RWPE2 (cell line): ENCODE data around the gene IGLON5.

Experiments used
- ATAC-seq: fragments of 200-7000 bp; cut with Tn5 transposase; 3 replicates; pipeline ENCODE4 v1.9.1; 2021; ENCODE audit warnings: low read depth
- DNase-seq: peaks from one replicate; pipeline ENCODE4 v3.0.0-alpha.2; 2020; ENCODE audit warnings: low spot score
- H3K27ac ChIP-seq: fragments of 450-650 bp; 2 replicates; pipeline ENCODE4 v1.5.1; 2017; ENCODE audit warnings: mild to moderate bottlenecking; ENCODE audit not compliant: poor library complexity, severe bottlenecking
- H3K27me3 ChIP-seq: fragments of 250-450 bp; sonication (Bioruptor Pico); 2 replicates; pipeline ENCODE4 v1.5.1; 2021; ENCODE audit warnings: mild to moderate bottlenecking, moderate library complexity; ENCODE audit not compliant: insufficient read depth, poor library complexity, severe bottlenecking
- H3K36me3 ChIP-seq: fragments of 250-450 bp; sonication (Bioruptor Pico); 2 replicates; pipeline ENCODE4 v1.5.1; 2020; ENCODE audit warnings: low read depth, mild to moderate bottlenecking, moderate library complexity
- H3K4me1 ChIP-seq: fragments of 250-450 bp; sonication (Bioruptor Pico); 2 replicates; pipeline ENCODE4 v1.5.1; 2021; ENCODE audit warnings: mild to moderate bottlenecking, moderate library complexity; ENCODE audit not compliant: insufficient read depth, poor library complexity, severe bottlenecking
- H3K4me3 ChIP-seq: fragments of 250-450 bp; sonication (Bioruptor Pico); 2 replicates; pipeline ENCODE4 v1.5.1; 2021; ENCODE audit warnings: mild to moderate bottlenecking, moderate library complexity; ENCODE audit not compliant: severe bottlenecking
- H3K9me3 ChIP-seq: fragments of 250-450 bp; sonication (Bioruptor Pico); 2 replicates; pipeline ENCODE4 v1.5.1; 2021; ENCODE audit warnings: mild to moderate bottlenecking, moderate library complexity; ENCODE audit not compliant: severe bottlenecking
- TF ChIP-seq, protein P1 (sequence below): fragments of 450-650 bp; IDR thresholded peaks from one replicate; pipeline ENCODE4 v1.5.1; 2017; ENCODE audit warnings: mild to moderate bottlenecking, moderate library complexity; ENCODE audit not compliant: poor library complexity, severe bottlenecking

Gene IGLON5

DNA sequence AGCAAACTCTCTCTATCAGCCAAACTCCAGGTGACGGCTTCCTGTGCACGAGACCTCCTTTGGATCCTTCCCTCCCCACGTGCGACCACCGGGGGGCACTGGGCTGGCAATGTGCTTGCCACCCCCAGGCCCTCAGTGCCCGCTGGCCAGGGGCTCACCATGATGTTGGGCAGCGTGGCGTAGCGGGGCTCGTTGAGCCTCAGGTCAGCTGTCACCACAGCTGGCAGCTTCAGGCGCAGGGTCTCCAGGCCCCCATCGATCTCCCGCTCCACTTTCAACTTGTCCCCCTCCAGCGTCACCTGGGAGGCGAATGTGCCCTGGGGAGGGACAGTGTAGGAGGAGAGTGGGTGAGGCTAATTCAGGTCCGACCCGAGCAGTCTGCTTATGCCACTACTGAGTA lies 35.3 kb downstream of the IGLON5 start:
- no peak overlapping the region for H3K4me3 ChIP-seq
- TF ChIP-seq, protein P1, sequence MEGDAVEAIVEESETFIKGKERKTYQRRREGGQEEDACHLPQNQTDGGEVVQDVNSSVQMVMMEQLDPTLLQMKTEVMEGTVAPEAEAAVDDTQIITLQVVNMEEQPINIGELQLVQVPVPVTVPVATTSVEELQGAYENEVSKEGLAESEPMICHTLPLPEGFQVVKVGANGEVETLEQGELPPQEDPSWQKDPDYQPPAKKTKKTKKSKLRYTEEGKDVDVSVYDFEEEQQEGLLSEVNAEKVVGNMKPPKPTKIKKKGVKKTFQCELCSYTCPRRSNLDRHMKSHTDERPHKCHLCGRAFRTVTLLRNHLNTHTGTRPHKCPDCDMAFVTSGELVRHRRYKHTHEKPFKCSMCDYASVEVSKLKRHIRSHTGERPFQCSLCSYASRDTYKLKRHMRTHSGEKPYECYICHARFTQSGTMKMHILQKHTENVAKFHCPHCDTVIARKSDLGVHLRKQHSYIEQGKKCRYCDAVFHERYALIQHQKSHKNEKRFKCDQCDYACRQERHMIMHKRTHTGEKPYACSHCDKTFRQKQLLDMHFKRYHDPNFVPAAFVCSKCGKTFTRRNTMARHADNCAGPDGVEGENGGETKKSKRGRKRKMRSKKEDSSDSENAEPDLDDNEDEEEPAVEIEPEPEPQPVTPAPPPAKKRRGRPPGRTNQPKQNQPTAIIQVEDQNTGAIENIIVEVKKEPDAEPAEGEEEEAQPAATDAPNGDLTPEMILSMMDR: no peak
- ATAC-seq: no peak
- no peaks in the 10 kb centered on the region for H3K27me3 ChIP-seq
- H3K27ac ChIP-seq: no peak overlapping the region
- no peak for DNase-seq
- peaks cover 5% of the 10 kb centered on the region for H3K4me1 ChIP-seq
- peaks cover 45% of the 10 kb centered on the region for H3K36me3 ChIP-seq
- H3K9me3 ChIP-seq: no peaks in the 10 kb centered on the region

DNA sequence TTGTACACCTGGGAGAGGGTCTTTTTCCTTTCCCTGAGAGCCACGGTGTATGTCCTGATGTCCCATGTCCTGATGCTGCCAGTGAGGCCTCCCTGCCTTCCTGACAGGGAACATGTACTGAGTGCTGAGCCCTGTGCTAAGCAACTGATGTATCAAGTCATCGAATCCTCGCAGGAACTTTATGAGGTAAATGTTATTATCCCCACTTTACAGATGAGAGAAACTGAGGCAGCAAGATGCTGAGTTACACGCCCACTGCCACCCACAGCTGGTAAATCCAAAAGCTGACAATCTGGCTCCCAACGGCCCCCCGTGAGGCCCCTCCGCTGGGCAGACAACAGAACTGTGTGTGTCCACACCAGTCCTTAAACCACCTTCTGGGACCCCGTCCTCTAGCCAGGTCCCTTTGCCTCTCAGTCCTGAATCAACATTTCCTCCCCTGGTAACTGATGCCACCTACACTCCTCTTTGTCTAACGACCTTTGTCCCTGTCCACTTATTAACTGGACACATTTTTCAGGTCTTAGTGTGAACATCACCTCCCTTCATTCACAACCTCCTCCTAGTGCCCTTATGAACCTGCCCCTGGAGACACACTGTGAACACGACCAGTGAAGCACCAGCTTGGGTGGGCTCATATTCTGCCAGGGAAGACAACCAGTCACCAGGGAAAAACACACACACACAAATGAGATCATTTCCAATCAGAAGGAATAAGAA lies 35.9 kb downstream of the IGLON5 start:
- TF ChIP-seq, protein P1: no peak
- DNase-seq (no peak), ATAC-seq (no peak)
- Histone ChIP-seq H3K27me3 (no peaks in the 10 kb centered on the region), H3K9me3 (no peaks in the 10 kb centered on the region), H3K4me3 (no peak overlapping the region), H3K4me1 (peaks cover 5% of the 10 kb centered on the region), H3K36me3 (peaks cover 45% of the 10 kb centered on the region), H3K27ac (no peak overlapping the region)

DNA sequence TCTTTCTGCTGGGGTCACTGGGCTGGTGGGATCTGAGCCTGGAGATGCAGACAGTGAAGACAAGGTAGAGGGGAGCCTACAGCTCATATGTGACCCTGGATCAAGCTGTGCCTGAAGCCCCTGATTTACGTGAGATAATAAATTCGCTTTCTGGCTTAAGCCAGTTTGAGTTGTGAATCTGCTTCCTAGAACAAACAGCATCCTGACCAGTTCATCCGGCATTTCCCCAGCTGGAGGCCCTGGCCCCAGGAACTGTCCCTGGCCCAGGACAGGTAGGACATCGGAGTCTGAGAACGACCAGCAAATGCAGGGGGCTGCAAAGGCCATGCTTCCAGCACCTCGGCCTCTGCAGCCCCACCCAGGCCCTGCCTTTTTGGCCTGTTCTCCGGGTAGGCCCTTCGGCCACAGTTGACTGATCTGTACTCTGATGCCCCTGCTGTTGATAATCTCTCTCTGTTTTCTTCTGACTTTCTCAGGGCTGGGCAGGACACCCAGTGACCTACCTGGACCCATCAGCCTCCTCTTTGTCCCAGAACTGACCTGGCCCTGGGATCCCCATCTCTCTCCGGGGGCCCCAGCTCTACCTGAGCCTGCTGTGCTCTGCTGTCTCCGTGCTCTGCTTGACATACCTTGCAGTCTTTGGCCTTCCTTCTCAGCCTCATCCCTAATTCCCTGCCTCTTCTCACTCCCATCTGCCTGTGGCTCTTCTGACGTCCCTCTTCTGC lies 40.0 kb downstream of the IGLON5 start:
- Histone ChIP-seq H3K9me3 (no peaks in the 10 kb centered on the region), H3K27ac (peak overlapping the region; percentile 7)
- no peak for ATAC-seq

DNA sequence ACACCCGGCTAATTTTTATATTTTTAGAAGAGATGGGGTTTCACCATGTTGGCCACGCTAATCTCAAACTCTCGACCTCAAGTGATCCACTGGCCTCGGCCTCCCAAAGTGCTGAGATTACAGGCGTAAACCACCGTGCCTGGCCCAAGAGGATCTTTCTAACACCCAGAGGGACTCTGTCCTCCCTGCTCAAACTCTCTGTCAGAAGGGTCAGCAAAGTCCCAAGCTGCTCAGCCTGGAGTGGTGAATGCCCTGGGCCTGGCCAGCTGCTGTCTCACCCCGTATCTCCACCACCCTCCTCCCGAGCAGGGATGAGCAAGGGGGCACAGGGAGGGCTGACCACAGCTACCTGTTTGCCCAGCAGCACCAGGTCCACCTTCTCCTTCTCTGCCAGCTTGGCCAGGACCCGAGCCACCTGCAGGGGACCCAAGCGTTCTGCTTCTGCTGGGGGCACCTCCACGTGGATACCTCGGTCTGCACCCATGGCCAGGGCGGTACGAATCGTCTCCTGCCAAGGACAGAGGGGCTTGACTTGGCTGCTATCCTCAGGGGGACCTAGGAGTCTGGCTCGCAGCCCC lies 41.4 kb downstream of the IGLON5 start:
- peaks cover 5% of the 10 kb centered on the region for H3K4me1 ChIP-seq
- ATAC-seq (no peak), DNase-seq (no peak)
- H3K27me3 ChIP-seq: no peaks in the 10 kb centered on the region
- no peaks in the 10 kb centered on the region for H3K9me3 ChIP-seq
- TF ChIP-seq, protein P1: no peak
- peaks cover 30% of the 10 kb centered on the region for H3K36me3 ChIP-seq
- H3K4me3 ChIP-seq: no peak overlapping the region
- H3K27ac ChIP-seq: no peak overlapping the region

More for the DNA sequence above, 40.0 kb downstream of the IGLON5 start:
- Histone ChIP-seq H3K4me1 (peaks cover 5% of the 10 kb centered on the region), H3K4me3 (no peak overlapping the region), H3K27me3 (no peaks in the 10 kb centered on the region), H3K36me3 (peaks cover 42% of the 10 kb centered on the region)
- no peak for DNase-seq
- TF ChIP-seq, protein P1: no peak
